B cell (primary cell): ENCODE results near the gene DPP9.

Source experiments
- EZH2 ChIP-seq: IDR thresholded peaks from 2 replicates; pipeline ENCODE4 v1.6.1; 2012; ENCODE audit warnings: borderline replicate concordance, low read depth, mild to moderate bottlenecking, moderate library complexity, low read length; ENCODE audit not compliant: insufficient read depth, poor library complexity, severe bottlenecking
- TF ChIP-seq, protein P1 (sequence below): fragments of 200-600 bp; IDR thresholded peaks from one replicate; pipeline ENCODE4 v1.8.0; 2022; ENCODE audit warnings: antibody characterized with exemption, mild to moderate bottlenecking

DNA sequence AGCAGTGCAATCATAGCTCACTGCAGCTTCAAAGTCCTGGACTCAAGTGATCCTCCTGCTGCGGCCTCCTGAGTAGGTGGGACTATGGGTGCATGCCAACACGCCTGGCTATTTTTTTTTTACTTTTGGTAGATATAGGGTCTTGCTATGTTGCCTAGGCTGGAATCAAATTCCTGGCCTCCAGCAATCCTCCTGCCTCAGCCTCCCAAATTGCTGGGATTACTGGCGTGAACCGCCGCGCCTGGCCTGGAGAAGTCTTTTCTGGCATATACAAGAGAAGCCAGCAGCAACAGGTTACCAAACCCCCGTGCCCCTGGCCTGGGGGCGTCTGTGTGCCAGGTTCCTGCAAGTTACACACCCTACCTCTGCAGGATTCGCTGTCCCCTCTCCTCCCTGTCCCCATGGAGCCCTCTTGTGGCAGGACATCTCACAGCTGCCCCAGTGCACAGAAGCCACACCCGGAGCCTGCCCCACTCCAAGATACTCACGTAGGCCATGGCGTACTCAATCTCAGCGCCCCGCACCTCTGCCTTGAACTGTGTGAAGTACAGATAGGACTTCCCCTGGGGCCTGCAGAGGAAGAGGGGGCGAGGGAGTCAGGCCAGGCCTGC, 63.4 kb downstream of the DPP9 start:
- TF ChIP-seq, protein P1, sequence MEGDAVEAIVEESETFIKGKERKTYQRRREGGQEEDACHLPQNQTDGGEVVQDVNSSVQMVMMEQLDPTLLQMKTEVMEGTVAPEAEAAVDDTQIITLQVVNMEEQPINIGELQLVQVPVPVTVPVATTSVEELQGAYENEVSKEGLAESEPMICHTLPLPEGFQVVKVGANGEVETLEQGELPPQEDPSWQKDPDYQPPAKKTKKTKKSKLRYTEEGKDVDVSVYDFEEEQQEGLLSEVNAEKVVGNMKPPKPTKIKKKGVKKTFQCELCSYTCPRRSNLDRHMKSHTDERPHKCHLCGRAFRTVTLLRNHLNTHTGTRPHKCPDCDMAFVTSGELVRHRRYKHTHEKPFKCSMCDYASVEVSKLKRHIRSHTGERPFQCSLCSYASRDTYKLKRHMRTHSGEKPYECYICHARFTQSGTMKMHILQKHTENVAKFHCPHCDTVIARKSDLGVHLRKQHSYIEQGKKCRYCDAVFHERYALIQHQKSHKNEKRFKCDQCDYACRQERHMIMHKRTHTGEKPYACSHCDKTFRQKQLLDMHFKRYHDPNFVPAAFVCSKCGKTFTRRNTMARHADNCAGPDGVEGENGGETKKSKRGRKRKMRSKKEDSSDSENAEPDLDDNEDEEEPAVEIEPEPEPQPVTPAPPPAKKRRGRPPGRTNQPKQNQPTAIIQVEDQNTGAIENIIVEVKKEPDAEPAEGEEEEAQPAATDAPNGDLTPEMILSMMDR, result no peak
- TF ChIP-seq EZH2, result no peak
